ENCODE measurements around the gene TULP4.

Gene TULP4

DNA sequence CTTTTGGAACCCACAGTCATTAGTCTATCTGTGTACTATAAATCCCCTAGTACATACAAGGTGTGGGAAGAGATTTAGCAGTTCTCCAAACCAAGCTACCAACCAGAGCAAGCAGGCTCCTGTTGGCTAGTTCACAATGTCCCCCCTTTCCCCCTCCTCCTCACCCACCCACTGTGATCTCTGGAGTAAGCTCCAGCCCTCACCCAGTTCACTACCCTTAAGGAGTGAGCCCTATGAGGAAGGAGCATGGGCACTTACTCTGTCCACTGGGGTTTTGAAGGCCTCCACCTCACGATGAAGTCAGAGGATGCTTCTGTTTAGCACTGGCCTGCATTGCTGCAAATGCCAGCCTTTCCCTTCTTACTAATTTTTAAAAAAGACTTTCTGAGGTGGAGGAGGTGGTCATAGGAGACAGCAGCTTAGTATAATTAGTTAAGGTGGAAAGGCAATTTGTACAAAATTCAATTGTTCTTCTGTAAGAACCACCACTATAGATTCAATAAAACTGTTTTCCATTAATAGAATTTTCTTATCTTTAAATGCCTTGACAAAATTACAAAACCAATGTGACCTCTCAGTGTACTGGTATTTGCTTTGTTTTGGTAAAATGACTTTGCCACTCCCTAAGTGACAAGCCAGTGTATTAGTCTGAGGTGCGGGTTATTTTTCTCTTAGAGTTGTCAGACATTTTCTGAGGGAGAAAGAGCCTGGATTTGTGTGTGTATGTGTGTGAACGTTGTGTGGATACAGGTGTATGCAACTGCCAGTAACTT, 86.2 kb downstream of the TULP4 start:
- no peak for DNase-seq

DNA sequence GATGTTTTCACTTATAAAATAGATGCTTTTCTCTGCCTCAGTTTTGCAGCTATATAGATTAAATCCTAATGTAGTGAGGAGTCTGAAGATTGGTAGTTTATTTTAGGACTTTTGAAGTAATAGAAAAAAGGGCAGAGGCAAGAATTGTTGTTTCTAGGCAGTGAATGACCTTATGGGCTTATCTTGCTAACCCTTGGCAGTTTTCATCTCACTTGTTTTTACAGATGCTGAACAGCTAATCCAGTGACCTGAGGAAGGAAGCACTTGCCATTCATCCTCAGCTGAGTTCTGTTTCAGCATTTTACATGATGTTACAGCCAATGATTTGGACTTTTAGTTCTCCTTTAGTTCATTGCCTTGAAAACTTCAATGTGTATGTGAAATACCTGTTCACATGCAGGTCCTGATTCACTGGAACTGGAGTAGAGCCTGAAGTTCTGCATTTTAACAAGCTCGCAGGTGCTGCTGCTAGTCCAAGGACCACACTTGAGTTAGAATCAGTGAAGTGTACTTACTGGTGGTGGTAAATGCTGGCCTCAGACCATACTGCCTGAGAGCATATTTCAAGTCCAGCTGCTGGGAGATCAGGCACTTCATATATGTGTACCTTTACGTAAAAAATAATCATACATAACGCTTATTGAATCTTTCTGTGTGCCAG, 86.9 kb downstream of the TULP4 start:
- peak; percentile 26 for DNase-seq

DNA sequence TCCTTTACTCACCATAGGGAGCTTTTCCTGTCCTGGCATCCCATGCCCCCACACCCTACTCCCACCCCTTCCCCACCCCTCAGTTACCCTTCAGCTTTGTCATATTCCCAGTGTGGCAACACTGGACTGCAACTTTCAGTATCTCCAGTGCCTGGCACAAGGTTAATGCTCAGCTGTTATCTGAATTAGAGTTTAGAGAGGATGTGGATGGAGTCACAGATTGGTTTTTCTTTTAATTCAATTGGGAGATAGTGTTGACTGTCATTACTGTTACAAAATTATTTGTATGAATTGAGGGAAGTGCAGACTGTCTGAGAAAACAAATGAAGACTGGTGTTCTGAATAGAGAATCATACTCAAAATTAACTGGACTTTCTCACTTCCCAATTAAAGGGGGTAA, 89.9 kb downstream of the TULP4 start:
- DNase-seq = no peak

DNA sequence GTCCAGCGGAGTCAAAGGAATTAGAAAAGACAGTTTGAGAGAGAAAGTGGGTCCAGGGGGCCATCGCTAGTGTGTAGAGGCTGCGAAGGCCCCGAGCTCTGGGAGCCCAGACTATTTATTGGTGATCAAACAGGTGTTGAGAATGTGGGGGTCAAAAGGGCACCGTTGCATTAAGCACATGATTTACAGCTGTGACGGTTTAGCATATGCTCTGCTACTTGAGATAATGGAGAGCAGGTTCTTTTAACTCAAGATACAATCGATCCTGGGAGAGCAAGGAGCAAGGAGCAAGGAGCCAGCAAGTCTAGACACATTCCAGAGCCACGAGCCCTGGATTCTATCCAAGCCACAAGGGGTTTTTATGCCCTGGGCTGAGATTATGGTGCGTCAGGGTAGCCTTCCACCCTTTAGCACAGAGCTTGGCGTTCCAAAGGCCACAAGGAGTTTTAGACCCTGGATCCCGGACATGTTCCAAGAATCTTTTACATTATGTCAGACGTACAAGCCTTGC, 93.1 kb downstream of the TULP4 start:
- DNase-seq = peak; percentile 8

DNA sequence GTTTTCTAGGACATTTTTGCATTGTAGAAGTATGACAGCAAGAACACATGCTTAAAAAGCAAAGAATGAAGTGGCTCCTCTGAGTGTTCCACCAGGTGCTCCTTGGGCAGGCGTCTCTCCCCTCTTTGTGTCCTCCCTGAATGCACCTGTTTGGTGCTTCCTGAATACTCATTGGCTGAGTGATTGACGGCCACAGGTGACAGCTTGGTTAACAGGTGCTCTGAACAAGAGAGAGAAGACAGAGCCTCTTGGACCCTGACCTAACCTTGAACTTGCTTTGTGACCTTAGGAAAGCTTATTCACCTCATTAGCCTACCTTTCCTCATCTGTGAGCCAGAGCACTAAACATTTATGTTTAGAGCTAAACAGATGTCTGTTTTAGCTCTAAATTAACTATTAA, 93.7 kb downstream of the TULP4 start:
- peak; percentile 39 for DNase-seq

DNA sequence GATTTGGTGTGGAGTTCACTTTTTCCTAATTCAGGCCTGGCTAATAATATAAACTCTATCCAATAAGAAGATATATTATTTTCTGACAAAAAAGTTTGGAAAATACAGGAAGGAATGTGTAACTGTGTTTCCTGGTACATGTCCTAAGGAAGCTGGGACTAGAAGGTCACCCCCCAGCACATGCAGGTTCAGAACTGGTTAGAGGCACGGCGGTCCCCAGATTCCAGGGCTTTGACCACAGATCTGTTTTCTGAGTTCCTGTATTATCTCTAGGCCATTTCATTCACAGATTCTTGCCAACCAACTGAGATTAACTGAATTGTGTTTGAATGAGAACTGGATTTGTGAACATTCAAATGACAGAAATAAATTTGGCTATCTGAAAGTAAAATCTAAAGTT, 94.5 kb downstream of the TULP4 start:
- no peak for DNase-seq

DNA sequence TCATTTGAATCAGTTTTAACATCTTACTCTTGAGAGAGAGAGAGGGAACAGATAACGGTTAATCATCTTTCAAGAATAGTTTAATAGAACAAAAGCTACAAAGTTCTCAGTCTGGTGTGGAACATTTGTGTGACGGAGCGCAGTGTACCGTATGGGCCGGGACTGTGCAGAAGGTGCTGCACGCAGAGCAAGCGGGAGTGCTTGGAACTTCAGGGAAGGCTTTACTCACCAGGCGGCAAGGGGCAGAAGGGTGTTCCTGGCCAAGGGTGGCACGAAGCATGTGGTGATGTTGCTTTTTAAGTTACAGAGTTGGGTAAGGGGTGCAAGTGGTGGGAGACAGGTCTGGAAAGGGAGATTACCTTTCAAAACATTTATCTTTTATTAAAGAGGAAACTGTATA, 95.7 kb downstream of the TULP4 start:
- no peak for DNase-seq

DNA sequence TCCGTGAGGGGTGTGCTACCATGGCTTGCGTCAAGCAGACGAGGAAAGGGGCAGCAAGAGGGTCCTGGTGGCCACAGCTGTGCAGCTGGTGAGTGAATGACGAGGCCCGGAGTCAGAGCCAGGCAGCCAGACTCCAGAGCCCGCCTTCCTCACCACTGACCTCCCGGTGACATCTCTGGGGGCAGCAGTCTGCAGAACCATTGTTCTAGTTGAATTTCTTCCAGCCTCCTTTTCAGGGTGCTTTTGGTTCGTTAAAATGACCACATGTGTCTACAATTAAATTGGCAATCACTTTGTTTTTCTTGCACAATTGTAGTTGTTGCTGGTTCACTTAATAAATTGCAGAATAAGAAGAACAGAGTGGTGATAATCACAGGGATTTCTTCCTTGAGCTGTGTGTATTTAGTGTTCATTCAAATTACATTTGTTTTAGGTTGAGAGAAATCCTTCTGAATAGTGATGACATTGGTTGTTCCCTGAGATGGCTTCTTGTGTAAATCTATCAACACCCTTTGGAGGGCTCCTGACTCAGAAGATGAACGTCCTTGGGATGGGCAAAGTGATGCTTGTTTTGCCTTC, 96.4 kb downstream of the TULP4 start:
- DNase-seq = no peak

DNA sequence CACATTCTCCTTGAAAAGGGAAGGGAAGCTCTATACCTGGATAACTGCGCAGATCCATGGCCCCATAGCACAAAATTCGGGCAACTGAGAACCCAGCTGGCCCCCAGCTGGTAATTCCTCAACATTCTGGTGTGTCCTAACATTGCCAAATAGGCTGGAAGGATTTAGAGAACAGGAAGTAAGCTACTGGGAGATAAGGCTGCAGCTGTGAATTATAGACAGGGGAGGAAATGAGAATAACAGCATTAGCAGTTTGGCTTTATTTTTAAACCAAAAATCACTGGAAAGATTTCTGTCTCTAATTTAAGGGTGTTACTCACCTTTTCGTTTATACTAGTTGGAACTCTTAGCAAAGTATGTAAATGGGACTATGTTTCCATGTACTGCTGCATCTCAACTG, 97.2 kb downstream of the TULP4 start:
- no peak for DNase-seq

DNA sequence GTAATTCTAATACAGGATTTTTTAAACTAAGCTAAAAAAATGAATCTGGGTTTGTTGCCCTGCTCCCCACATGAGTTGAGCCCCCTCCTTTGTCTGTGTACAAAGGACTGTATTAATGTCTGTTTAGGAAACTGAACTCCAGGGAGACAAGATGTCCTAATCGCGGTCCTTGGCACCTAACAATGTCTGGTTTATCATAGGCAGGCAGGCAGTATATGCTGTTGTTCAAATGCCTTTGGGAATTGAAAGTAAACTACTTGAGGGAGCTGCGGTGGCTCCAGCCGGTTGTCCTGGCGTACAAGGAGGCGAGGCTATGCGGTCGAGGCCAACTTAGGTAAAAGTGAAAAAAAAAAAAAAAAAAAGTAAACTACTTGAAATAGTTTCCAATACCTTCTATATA, 98.5 kb downstream of the TULP4 start:
- no peak for DNase-seq

DNA sequence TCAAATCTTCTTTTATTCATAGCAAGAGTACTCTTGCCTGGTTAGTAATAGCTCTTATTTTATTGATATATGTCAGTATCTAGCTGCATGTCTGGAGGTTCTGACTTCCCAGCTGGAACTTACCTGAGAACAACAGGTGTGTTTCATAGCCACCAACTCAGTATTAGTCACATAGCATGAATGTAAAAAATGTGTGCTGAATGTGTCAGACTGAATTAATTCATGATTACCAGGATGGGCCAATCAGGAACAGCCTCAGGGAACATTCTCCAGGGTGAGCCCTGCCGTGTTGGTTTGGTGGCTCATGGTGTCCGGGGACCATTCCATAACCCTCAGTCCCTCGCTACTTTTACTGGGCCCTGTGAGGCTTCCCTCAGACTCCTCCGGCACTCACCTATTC, 99.7 kb downstream of the TULP4 start:
- DNase-seq = no peak

DNA sequence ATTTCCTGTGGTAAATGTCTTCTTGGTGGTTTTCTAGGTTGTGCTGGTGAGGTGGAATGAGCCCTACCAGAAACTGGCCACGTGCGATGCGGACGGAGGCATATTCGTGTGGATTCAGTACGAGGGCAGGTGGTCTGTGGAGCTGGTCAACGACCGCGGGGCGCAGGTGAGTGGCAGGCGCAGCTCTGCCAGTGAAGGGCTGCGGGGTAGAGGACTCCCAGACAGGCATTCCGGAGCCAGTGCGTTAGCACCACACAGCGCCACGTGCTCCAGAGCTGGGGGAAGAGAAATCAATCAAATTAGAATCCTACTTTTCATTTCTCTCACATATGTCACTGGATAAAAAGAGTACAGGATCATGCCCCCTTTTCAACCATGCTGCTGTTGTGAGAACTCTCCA, 100.8 kb downstream of the TULP4 start:
- no peak for DNase-seq

DNA sequence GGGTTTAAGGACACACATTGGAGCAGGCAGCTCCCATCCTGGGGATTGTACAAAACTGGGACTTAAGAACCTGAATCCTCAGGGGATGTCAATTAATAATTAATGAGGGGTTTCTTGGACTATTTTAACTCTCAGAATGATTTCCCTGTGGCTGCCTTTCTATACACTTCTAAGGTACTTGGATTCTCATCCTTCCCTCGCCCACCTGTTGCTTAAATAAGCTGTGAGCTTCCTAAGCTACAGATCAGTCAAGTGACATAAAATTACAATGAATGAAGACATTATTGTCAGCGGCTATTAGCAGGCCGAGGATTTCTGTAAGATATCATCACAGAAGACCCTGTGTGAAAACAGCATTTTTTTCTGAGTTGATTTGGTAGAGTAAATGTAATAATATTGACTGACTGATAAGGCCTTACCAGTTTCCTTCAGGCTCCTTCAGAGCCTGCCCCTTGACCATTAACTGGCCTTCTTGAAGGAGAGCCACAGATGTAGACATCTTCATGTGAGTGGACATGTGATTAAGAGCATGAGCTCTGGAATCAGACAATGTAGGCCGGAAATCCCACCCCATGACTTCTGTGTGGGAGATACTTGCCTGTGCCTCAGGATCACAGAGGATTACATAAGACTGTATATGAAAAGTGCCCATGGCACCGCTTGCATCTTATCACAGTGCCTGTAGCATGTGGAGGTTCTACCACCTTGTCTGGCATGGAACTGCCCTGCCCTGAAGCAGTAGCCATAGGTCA, 101.7 kb downstream of the TULP4 start:
- no peak for DNase-seq

DNA sequence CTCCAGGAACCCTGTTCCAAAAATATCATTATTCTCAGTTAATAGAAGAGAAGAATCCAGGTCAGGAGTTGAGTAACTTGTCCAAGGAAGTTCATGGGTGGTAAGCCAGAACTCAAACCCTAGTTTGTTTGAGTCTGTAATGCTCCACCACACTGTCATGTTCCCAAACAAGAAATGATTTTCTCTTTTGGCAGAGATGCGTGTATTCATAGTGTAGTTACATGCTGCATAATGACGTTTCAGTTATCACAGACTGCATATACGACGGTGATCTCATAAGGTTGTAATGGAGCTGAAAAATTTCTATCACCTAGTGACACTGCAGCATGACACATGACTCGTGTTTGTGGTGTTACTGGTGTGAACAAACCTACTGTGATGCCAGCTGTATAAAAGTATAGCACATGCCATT, 102.6 kb downstream of the TULP4 start:
- no peak for DNase-seq

DNA sequence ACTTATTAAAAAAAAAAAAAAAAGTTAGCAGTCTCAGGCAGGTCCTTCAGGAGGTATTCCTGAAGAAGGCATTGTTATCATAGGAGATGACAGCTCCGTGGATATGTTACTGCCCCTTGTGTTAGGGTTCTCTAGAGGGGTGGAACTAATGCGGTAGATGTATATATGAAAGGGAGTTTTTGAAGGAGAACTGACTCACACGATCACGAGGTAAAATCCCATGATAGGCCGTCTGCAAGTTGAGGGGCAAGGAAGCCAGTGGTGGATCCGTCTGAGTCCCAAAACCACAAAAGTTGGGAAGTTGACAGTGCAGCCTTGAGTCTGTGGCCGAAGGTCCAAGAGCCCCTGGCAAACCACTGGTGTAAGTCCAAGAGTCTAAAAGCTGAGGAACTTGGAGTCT, 103.4 kb downstream of the TULP4 start:
- DNase-seq = no peak

DNA sequence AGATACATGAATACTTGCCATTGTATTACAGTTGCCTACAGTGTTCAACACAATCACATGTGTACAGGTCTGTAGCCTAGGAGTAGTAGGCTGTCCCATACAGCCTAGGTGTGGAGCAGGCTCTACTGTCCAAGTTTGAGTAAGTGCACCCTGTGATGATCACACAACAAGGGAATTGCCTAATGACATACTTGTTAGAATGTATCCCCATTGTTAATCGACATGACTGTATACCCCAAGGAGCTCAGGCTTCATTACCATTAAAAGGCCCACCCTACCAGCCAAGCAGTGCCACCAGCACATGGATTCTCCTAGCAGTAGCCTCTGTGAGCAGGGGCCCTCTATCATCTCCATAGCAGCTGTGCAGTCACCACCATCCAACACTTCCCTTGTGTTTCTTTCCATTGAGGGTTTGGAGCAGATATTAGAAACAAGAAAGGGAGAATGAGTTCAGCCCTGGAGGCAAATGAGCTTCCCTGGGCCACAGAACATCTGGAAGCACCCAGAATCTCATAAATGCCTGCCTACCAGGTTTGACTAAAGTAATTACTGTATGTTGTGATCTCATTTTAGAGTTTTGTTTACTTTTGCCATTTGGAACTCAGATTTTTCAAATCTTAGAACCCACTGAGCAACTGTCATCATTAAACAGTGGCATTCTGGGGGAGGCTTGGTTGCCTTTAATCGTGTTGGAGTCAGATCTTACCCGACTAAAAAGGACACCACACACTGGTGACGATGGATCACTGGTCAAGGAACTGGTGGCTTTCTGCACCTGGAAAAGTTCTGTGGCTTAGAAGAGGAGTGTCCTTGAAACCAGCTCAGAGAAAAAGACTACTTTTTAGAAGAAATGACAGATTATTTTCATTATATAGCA, 104.9 kb downstream of the TULP4 start:
- no peak for DNase-seq

DNA sequence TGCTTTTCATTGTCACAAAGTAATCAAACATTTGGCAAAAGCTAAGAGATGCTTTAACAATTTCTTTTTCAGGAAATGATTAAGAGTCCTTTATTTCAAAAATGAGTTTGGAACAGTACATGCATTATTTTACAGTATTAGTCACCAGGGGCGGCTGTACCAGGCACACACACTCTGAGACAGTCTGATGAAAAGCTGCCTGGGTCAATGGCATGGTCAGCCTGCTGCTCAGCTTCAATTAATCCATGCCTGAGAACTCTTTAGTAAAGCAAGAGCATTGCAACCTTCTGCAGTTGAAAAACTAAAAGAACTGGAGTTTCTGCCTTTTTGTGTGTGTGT, 105.5 kb downstream of the TULP4 start:
- DNase-seq = no peak

DNA sequence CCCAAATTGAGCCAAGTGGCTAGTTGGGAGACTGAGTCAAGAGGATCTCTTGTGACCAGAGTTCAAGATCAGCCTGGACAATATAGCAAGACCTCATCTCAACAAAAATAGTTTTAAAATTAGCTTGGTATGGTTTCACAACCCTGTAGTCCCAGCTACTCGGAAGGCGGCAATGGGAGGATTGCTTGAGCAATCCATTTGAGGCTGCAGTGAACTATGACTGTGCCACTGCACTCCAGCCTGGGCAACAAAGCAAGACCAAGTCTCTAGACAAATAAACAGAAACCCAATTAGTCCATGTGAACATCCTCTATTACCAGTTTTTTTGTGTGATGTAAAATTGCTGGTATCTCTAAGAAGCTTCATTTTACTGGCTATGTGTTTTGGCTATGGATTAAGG, 106.2 kb downstream of the TULP4 start:
- DNase-seq = no peak

DNA sequence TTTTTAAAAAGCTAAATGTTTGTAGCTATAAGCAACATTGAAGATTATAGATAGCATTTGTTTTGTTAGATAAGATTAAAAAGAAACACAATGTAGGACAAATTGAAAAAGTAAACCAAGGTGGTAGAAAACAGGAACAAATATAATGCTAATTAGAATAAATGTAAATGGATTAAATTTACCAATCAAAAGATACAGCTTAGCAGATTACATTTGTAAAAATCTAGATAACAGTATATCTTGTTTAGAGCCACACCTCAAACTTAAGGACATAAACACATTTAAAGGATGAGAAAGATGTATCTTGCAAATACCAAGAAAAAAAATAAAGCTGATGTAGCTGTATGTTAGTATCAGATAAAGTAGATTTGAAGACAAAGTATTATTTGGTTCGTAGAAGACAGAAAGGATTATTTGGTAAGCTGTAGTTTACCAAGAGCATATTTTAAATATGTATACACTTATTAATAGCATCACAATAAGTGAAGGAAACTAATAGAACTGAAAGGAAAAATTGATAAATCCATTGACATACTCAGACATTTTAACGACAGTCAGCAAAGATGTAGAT, 107.2 kb downstream of the TULP4 start:
- no peak for DNase-seq

DNA sequence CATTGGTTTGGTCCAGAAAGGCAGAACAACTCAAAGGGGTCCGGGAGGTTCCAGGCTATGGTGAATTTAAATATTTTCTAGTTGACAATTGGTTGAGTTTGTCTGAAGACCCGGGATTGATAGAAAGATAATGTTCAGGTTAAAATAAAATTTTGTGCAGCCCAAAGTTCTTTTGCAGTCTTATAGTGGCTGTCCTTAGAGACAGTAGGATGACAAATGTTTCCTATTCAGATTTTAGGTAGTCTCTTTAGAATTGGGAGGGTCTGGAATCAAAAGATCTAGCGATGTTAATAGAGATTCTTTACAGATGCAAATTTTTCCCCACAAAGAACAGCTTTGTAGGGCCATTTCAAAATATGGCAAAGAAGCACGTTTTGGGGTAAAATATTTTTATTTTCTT, 109.1 kb downstream of the TULP4 start:
- DNase-seq = no peak

DNA sequence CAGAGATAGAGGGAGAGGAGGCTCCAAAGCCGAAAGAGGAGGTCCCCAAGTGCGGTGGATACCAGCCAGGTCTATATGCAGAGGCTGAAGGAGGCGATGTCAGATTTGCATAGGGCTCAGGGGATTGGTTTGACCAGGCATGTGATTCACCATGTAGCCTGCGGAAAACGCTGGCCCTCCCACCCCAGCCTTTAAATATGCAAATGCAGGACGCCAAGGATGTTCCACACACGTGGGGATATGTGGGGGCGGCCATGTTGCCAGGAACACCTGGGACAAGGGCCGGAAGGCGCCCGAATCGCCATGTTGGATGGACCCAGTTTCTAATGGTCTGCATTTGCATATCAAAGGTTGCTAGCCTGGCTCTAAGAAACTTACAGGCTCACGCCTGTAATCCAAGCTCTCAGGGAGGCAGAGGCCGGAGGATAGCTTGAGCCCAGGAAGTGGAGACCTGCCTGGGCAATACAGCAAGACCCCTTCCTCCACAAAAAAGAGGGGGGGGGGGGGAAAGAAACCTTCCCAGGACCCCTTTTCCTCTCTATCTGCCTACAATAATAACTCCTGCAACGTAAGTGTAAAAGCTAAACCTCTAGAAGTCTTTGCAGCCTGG, 110.5 kb downstream of the TULP4 start:
- no peak for DNase-seq

DNA sequence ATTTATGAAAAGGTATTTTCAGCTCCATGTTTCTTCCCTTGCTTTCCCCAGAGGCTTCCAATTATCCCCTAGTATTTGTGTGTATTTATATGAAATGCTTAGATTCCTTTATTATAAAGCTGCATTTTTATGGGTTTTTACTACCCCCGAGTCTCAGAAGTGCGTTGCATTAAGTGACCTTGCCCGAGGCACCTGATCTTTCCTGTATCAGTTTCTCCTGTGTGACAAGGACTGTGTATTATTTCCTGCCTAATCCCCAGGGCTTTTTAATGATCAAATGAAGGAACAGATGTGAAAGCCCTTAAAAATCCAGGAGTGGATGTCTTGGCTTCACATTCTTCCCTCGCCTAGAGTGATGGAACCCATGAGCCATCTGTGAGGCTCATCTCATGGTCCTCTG, 118.8 kb downstream of the TULP4 start:
- DNase-seq = no peak

Measured in NCI-H187 treated with DMSO at 0.1 percent for 48 hours (cell line).